ENCODE data around the gene CDH20.

GRCh38 chr18:61443081-61443725 lies 110.0 kb downstream of the CDH20 start:
- TF ChIP-seq POLR2A (IDR thresholded peaks at IDR 0.05; ENCODE audit: low read length) (no peak), GATA1 (IDR thresholded peaks at IDR 0.05; ENCODE audit: low read depth, low read length) (no peak)
